Common myeloid progenitor, CD34-positive (primary cell): ENCODE data around the gene PTCHD1.
A peak's percentile ranks its signal among the peaks of the same experiment; 100 is the strongest.

Experiments
- CTCF ChIA-PET: fragments of 350-600 bp; sonication (Branson Sonifier 250); formaldehyde crosslinking; loops from one replicate; lab custom pipeline; 2021; ENCODE audit warnings: antibody characterized with exemption; lab: Charles Lee
- POLR2A ChIA-PET: fragments of 350-600 bp; sonication (Branson Sonifier 250); formaldehyde crosslinking; loops from one replicate; lab custom pipeline; 2021; ENCODE audit warnings: antibody characterized with exemption; lab: Charles Lee
- DNase-seq, 3 donors: peaks; one replicate each; pipeline versions ENCODE4 v3.0.0 to v3.0.0-alpha.2; 2013
- H3K27ac ChIP-seq, 2 experiments: 1 replicate in 1 of 2; 2 replicates in 1 of 2; pipeline ENCODE4 v1.7.0; 2013; ENCODE audit warnings: inconsistent platforms in 2 of 2, low read length in 2 of 2, mild to moderate bottlenecking in 2 of 2, low read depth in 1 of 2, moderate library complexity in 1 of 2; ENCODE audit not compliant: severe bottlenecking in 2 of 2, insufficient read depth in 1 of 2, poor library complexity in 1 of 2
- H3K27me3 ChIP-seq, 5 experiments: replicated peaks in 2 of 5; 1 replicate in 3 of 5; 2 replicates in 2 of 5; pipeline versions ENCODE4 v1.6.1 to v1.7.0; 2013; ENCODE audit warnings: low read length in 4 of 5, mild to moderate bottlenecking in 2 of 5, moderate library complexity in 2 of 5, inconsistent platforms in 1 of 5; ENCODE audit not compliant: insufficient read depth in 5 of 5, control insufficient read depth in 4 of 5
- H3K36me3 ChIP-seq, 4 experiments: 1 replicate in 2 of 4; 2 replicates in 2 of 4; pipeline versions ENCODE4 v1.6.1 to v1.7.0; 2013; ENCODE audit warnings: low read length in 3 of 4, control low read depth in 1 of 4, mild to moderate bottlenecking in 1 of 4; ENCODE audit not compliant: control insufficient read depth in 4 of 4, insufficient read depth in 4 of 4
- H3K4me1 ChIP-seq, 4 experiments: 1 replicate in 3 of 4; 2 replicates in 1 of 4; pipeline versions ENCODE4 v1.6.1 to v1.7.1; 2013; ENCODE audit warnings: low read length in 3 of 4, mild to moderate bottlenecking in 3 of 4, control low read depth in 1 of 4, inconsistent platforms in 1 of 4, moderate library complexity in 1 of 4; ENCODE audit not compliant: control insufficient read depth in 4 of 4, insufficient read depth in 4 of 4; ENCODE audit errors: control extremely low read depth in 1 of 4
- H3K4me3 ChIP-seq, 7 experiments: 1 replicate in 4 of 7; 2 replicates in 3 of 7; pipeline versions ENCODE4 v1.5.1 to v1.7.0; 2013; ENCODE audit warnings: mild to moderate bottlenecking in 7 of 7, low read length in 6 of 7, moderate library complexity in 6 of 7, inconsistent platforms in 2 of 7, low read depth in 2 of 7, control low read depth in 1 of 7; ENCODE audit not compliant: insufficient read depth in 4 of 7, control insufficient read depth in 1 of 7; ENCODE audit errors: extremely low read depth in 1 of 7
- H3K9me3 ChIP-seq, 5 experiments: 1 replicate in 4 of 5; 2 replicates in 1 of 5; pipeline versions ENCODE4 v1.6.1 to v1.7.1; 2013; ENCODE audit warnings: low read length in 4 of 5, mild to moderate bottlenecking in 2 of 5, inconsistent platforms in 1 of 5, low read depth in 1 of 5, moderate library complexity in 1 of 5; ENCODE audit not compliant: control insufficient read depth in 4 of 5, insufficient read depth in 2 of 5; ENCODE audit errors: control extremely low read depth in 1 of 5
- WGBS: methylation state at CpG from one replicate; pipeline ENCODE4 v1.1.5; 2013; ENCODE audit not compliant: insufficient coverage; 5-methylcytosine and 5-hydroxymethylcytosine counted together

The PTCHD1 gene

DNA sequence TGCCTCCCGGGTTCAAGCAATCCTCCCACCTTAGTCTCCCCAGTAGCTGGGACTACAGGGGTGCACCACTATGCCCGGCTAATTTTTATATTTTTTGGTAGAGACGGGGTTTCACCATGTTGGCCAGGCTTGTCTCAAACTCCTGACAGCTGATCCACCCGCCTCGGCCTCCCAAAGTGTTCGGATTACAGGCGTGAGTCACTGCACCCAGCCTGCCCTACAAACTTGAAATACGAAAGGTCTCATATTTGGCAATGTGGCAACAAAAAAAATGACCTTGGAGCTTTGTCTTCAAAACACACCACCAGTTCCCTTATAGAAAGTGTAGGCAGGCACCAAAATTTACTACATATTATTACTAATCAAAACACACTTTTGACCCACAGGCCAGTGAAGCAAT is 22.9 kb upstream of the PTCHD1 start:
- CTCF ChIA-PET: no interaction called here
- no peak for DNase-seq
- POLR2A ChIA-PET: no interaction called here
- WGBS: 90% methylated on average over 8 of the region's 8 CpGs
- Histone ChIP-seq H3K4me3 (no peak overlapping the region), H3K4me1 (no peaks in the 10 kb centered on the region), H3K27me3 (no peaks in the 10 kb centered on the region), H3K36me3 (no peaks in the 10 kb centered on the region), H3K9me3 (no peaks in the 10 kb centered on the region), H3K27ac (no peak overlapping the region)

DNA sequence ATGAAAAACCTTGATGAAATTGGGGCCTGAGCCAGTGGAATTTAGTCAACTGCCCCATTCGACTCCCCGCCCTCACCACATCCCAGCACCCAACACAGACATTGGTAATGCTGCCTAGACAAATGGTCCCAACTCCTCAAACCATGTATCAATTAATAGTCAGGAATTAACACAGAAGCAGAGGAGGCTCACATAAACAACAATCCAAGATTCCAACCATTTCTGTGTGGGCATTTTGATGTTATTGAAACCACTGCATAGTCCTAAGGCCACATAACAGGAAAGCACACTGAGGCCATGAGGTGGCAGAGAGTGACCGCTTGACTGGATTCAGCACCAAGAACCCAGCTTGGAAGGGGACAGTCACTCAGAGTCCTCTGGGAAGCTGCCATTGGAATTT is 22.5 kb upstream of the PTCHD1 start:
- CTCF ChIA-PET: no interaction called here
- no peaks in the 10 kb centered on the region for H3K27me3 ChIP-seq

GRCh38 chrX:23317799-23318724 is 16.6 kb upstream of the PTCHD1 start:
- peak; percentile 17 to 64 (median 59) for DNase-seq
- Histone ChIP-seq H3K9me3 (no peaks in the 10 kb centered on the region), H3K27ac (no peak overlapping the region), H3K27me3 (no peaks in the 10 kb centered on the region), H3K4me3 (no peak overlapping the region), H3K36me3 (no peaks in the 10 kb centered on the region), H3K4me1 (no peaks in the 10 kb centered on the region)
- WGBS: 43% methylated on average over 6 of the region's 11 CpGs
- ChIA-PET CTCF (interaction anchor here (0.8 to 1.0 kb wide), 4 partner anchors 9 to 151 kb away, joined by 3 read pairs; no protein-coding TSS in a partner anchor), POLR2A (no interaction called here)

More for the DNA sequence above, 22.5 kb upstream of the PTCHD1 start:
- no peak for DNase-seq
- Histone ChIP-seq H3K36me3 (no peaks in the 10 kb centered on the region), H3K9me3 (no peaks in the 10 kb centered on the region), H3K4me3 (no peak overlapping the region), H3K4me1 (no peaks in the 10 kb centered on the region), H3K27ac (no peak overlapping the region)
- 87% methylated on average over 3 of the region's 3 CpGs for WGBS
- POLR2A ChIA-PET: no interaction called here

- H3K4me3 ChIP-seq: no peak overlapping the region
- H3K36me3 ChIP-seq: no peaks in the 10 kb centered on the region
- no CpG with 5 or more reads among the region's 2 CpGs for WGBS
- H3K4me1 ChIP-seq: peaks cover 0 to 8% (median 3%) of the 10 kb centered on the region in 4 experiments
- peak in 2 of 3 donors; percentile 21 to 29 for DNase-seq
- H3K27ac ChIP-seq: no peak overlapping the region
- H3K9me3 ChIP-seq: peaks cover 0 to 2% (median 0%) of the 10 kb centered on the region in 5 experiments
- POLR2A ChIA-PET: no interaction called here
- CTCF ChIA-PET: no interaction called here
- peaks cover 2 to 31% (median 9%) of the 10 kb centered on the region in 5 experiments for H3K27me3 ChIP-seq
Observed at GRCh38 chrX:23327104-23327503, 7.5 kb upstream of the PTCHD1 start.

DNA sequence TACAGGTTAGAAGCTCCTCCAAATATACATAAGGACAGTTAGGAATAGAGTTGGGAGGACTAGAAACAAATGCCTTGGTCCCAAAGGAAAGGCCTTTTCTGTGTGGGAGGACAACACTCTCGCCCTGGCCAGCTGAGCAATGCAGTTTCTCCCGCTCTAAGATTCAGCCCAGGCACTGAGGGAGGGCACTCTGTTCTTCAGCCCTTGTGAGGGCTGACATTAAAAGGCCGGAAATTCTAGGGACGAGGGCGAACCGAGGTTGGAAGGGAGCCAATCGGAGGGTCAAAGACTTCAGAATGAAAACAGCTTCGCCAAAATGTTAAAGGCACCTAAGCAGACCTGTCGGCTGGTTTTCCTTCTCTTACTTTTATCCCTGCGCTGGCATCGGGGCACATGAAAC is 2.9 kb upstream of the PTCHD1 start:
- Histone ChIP-seq H3K4me1 (peaks cover 0 to 36% (median 17%) of the 10 kb centered on the region in 4 experiments), H3K27me3 (peaks cover 4 to 68% (median 22%) of the 10 kb centered on the region in 5 experiments), H3K36me3 (no peaks in the 10 kb centered on the region), H3K27ac (no peak overlapping the region), H3K4me3 (peak overlapping the region in 1 of 7 experiments; percentile 16), H3K9me3 (peaks cover 0 to 8% (median 0%) of the 10 kb centered on the region in 5 experiments)
- WGBS: 21% methylated on average over 11 of the region's 11 CpGs
- ChIA-PET CTCF (no interaction called here), POLR2A (no interaction called here)
- DNase-seq: no peak

GRCh38 chrX:23332101-23332887 is 2.4 kb upstream of the PTCHD1 start:
- ChIA-PET CTCF (no interaction called here), POLR2A (interaction anchor here (0.6 kb wide), 1 partner anchor 701 kb away, joined by 5 read pairs; no protein-coding TSS in a partner anchor)
- 26% methylated on average over 36 of the region's 42 CpGs for WGBS
- Histone ChIP-seq H3K27ac (no peak overlapping the region), H3K36me3 (no peaks in the 10 kb centered on the region), H3K27me3 (peaks cover 4 to 73% (median 26%) of the 10 kb centered on the region in 5 experiments), H3K4me1 (peaks cover 0 to 36% (median 17%) of the 10 kb centered on the region in 4 experiments), H3K4me3 (peak overlapping the region in 1 of 7 experiments; percentile 28), H3K9me3 (peaks cover 0 to 8% (median 0%) of the 10 kb centered on the region in 5 experiments)
- DNase-seq: peak; percentile 47 to 86 (median 85)
